Tibial artery (tissue), 4 donors: ENCODE measurements around the gene CYP27A1.

Experiments
- DNase-seq, 2 donors: peaks; one replicate each; pipeline ENCODE4 v3.0.0-alpha.2; 2019
- H3K27ac ChIP-seq, 2 donors: fragments of 200-600 bp; sonication (generic) in 1 of 2; 1 replicate in 1 of 2; 2 replicates in 1 of 2; pipeline ENCODE4 v1.5.1; 2018 to 2019; ENCODE audit warnings: mild to moderate bottlenecking in 1 of 2
- H3K27me3 ChIP-seq, 2 donors: fragments of 200-600 bp; sonication (generic) in 1 of 2; one replicate each; pipeline versions ENCODE4 v1.5.1 to v1.6.0; 2016 to 2019
- H3K36me3 ChIP-seq, 3 donors: fragments of 200-600 bp; sonication (generic) in 2 of 3; one replicate each; pipeline ENCODE4 v1.5.1; 2016 to 2019; ENCODE audit warnings: mild to moderate bottlenecking in 2 of 3
- H3K4me1 ChIP-seq, 4 donors: fragments of 200-600 bp; sonication (generic) in 2 of 4; 1 replicate in 3 of 4; 2 replicates in 1 of 4; pipeline ENCODE4 v1.5.1; 2016 to 2019
- H3K4me3 ChIP-seq, 2 donors: fragments of 200-600 bp; sonication (generic) in 1 of 2; 1 replicate in 1 of 2; 2 replicates in 1 of 2; pipeline ENCODE4 v1.5.1; 2018 to 2019; ENCODE audit warnings: mild to moderate bottlenecking in 2 of 2
- H3K9me3 ChIP-seq, 3 donors: fragments of 200-600 bp; sonication (generic) in 1 of 3; one replicate each; pipeline ENCODE4 v1.5.1; 2016 to 2019
- CTCF ChIP-seq, 2 experiments: fragments of 200-600 bp in 1 of 2; fragments of 450-650 bp in 1 of 2; IDR thresholded peaks; one replicate each; pipeline ENCODE4 v1.5.1; 2017 to 2019; ENCODE audit warnings: antibody characterized with exemption in 2 of 2, mild to moderate bottlenecking in 1 of 2, moderate library complexity in 1 of 2
- intact Hi-C: fragments of 100-400 bp; cut with DNase I; formaldehyde crosslinking; loops from one replicate; pipeline ENCODE4 v1.15.0; 2023; ENCODE audit warnings: low total_unique reads

The CYP27A1 gene

GRCh38 chr2:218832520-218832919 is 50.6 kb downstream of the CYP27A1 start:
- intact Hi-C loops = no loop called here
- H3K36me3 ChIP-seq = no peaks in the 10 kb centered on the region
- peak overlapping the region; percentile 68 to 71 for H3K27ac ChIP-seq
- no peaks in the 10 kb centered on the region for H3K27me3 ChIP-seq
- H3K4me3 ChIP-seq = no peak overlapping the region
- peak; percentile 53 to 80 for DNase-seq
- TF ChIP-seq CTCF (IDR thresholded peaks at IDR 0.05) = no peak
- peaks cover 0 to 36% (median 25%) of the 10 kb centered on the region in 4 donors for H3K4me1 ChIP-seq
- peaks cover 0 to 2% (median 0%) of the 10 kb centered on the region in 3 donors for H3K9me3 ChIP-seq

GRCh38 chr2:218833023-218833609 is 51.2 kb downstream of the CYP27A1 start:
- TF ChIP-seq CTCF (IDR thresholded peaks at IDR 0.05) = no peak
- Histone ChIP-seq H3K4me1 (peaks cover 0 to 36% (median 25%) of the 10 kb centered on the region in 4 donors), H3K36me3 (no peaks in the 10 kb centered on the region), H3K27ac (peak overlapping the region; percentile 68 to 71), H3K27me3 (no peaks in the 10 kb centered on the region), H3K9me3 (peaks cover 0 to 4% (median 0%) of the 10 kb centered on the region in 3 donors), H3K4me3 (no peak overlapping the region)
- intact Hi-C loops = no loop called here
- DNase-seq = peak in 1 of 2 donors; percentile 21

GRCh38 chr2:218834685-218835084 is 52.7 kb downstream of the CYP27A1 start:
- no peaks in the 10 kb centered on the region for H3K36me3 ChIP-seq
- H3K27ac ChIP-seq = no peak overlapping the region
- H3K9me3 ChIP-seq = peaks cover 0 to 4% (median 0%) of the 10 kb centered on the region in 3 donors
- DNase-seq = peak in 1 of 2 donors; percentile 9
- H3K27me3 ChIP-seq = peaks cover 0 to 3% of the 10 kb centered on the region in 2 donors
- H3K4me3 ChIP-seq = no peak overlapping the region
- no peak for TF ChIP-seq CTCF (IDR thresholded peaks at IDR 0.05)
- peaks cover 0 to 36% (median 25%) of the 10 kb centered on the region in 4 donors for H3K4me1 ChIP-seq
- intact Hi-C loops = no loop called here

- no peak for TF ChIP-seq CTCF (IDR thresholded peaks at IDR 0.05)
- peaks cover 0 to 12% (median 9%) of the 10 kb centered on the region in 4 donors for H3K4me1 ChIP-seq
- no peak overlapping the region for H3K4me3 ChIP-seq
- H3K27me3 ChIP-seq = peaks cover 0 to 3% of the 10 kb centered on the region in 2 donors
- H3K9me3 ChIP-seq = peaks cover 0 to 4% (median 0%) of the 10 kb centered on the region in 3 donors
- H3K27ac ChIP-seq = no peak overlapping the region
- DNase-seq = no peak
- intact Hi-C loops = no loop called here
- no peaks in the 10 kb centered on the region for H3K36me3 ChIP-seq
These were observed 55.5 kb downstream of the CYP27A1 start for GRCh38 chr2:218837495-218837894.

GRCh38 chr2:218839430-218839829 is 57.5 kb downstream of the CYP27A1 start:
- DNase-seq = peak in 1 of 2 donors; percentile 39
- Histone ChIP-seq H3K36me3 (no peaks in the 10 kb centered on the region), H3K9me3 (peaks cover 0 to 4% (median 0%) of the 10 kb centered on the region in 3 donors), H3K27ac (no peak overlapping the region), H3K4me1 (no peaks in the 10 kb centered on the region), H3K4me3 (no peak overlapping the region), H3K27me3 (peaks cover 0 to 3% of the 10 kb centered on the region in 2 donors)
- no peak for TF ChIP-seq CTCF (IDR thresholded peaks at IDR 0.05)
- intact Hi-C loops = no loop called here
